IMR-90 (cell line): ENCODE measurements around the gene HAS3. TPM values are rescaled to one million over a fixed set of nuclear protein-coding genes. Genes with fewer than 3 reads are reported as not detected.

Experiments used
- ATAC-seq: fragments of 200-7000 bp; cut with Tn5 transposase; 2 replicates; pipeline ENCODE4 v1.9.1; 2020; ENCODE audit warnings: low read depth, mild to moderate bottlenecking, moderate library complexity
- BruUV-seq: library from RNA; stranded (reverse); fragments of 400-500 nt; replicated peaks from 2 replicates; lab custom pipeline; 2021; lab: Mats Ljungman, UMichigan
- CTCF ChIA-PET: fragments of 300-600 bp; formaldehyde crosslinking; extraction: SDS; loops from one replicate; lab custom pipeline; 2021; ENCODE audit warnings: antibody characterized with exemption; lab: Yijun Ruan, JAX
- POLR2A ChIA-PET: fragments of 300-600 bp; sonication (Branson Sonifier 250); formaldehyde crosslinking; loops from one replicate; lab custom pipeline; 2022; ENCODE audit warnings: antibody characterized with exemption; ENCODE audit not compliant: unreplicated experiment; lab: Charles Lee
- DNase-seq: peaks from one replicate; pipeline ENCODE4 v3.0.0; 2013
- H2AFZ ChIP-seq: replicated peaks from 2 replicates; pipeline ENCODE3; 2013; ENCODE audit warnings: low read length, mild to moderate bottlenecking; ENCODE audit not compliant: poor library complexity
- H2AK5ac ChIP-seq: 2 replicates; pipeline ENCODE4 v1.6.1; 2013; ENCODE audit warnings: low read depth, low read length, inconsistent platforms
- H2AK9ac ChIP-seq: replicated peaks from 2 replicates; pipeline ENCODE3; 2013; ENCODE audit warnings: mild to moderate bottlenecking, low read depth, low read length, moderate library complexity; ENCODE audit not compliant: poor library complexity
- H2BK120ac ChIP-seq: 2 replicates; pipeline ENCODE4 v1.6.1; 2013; ENCODE audit warnings: low read depth, low read length, inconsistent platforms
- H2BK15ac ChIP-seq: 3 replicates; pipeline ENCODE4 v1.6.1; 2013; ENCODE audit warnings: low read depth, low read length, inconsistent platforms
- H2BK20ac ChIP-seq: 2 replicates; pipeline ENCODE4 v1.6.1; 2013; ENCODE audit warnings: low read depth, mild to moderate bottlenecking, inconsistent platforms, low read length, moderate library complexity
- H2BK5ac ChIP-seq: 2 replicates; pipeline ENCODE4 v1.6.1; 2013; ENCODE audit warnings: mild to moderate bottlenecking, low read depth, low read length, inconsistent platforms; ENCODE audit not compliant: poor library complexity, severe bottlenecking
- H3K14ac ChIP-seq: replicated peaks from 2 replicates; pipeline ENCODE4 v1.6.1; 2013; ENCODE audit warnings: low read depth, low read length, inconsistent platforms
- H3K18ac ChIP-seq: 2 replicates; pipeline ENCODE4 v1.6.1; 2013; ENCODE audit warnings: low read depth, low read length, control low read depth
- H3K23ac ChIP-seq: 2 replicates; pipeline ENCODE4 v1.6.1; 2013; ENCODE audit warnings: low read depth, low read length, inconsistent platforms
- H3K27ac ChIP-seq: 2 replicates; pipeline ENCODE4 v1.5.1; 2013; ENCODE audit warnings: mild to moderate bottlenecking, control low read depth, low read length; ENCODE audit not compliant: insufficient read depth
- H3K27me3 ChIP-seq: 2 replicates; pipeline ENCODE4 v1.6.1; 2013; ENCODE audit warnings: low read length; ENCODE audit not compliant: control insufficient read depth, insufficient read depth
- H3K36me3 ChIP-seq: 2 replicates; pipeline ENCODE4 v1.6.1; 2013; ENCODE audit warnings: low read length, mixed read lengths; ENCODE audit not compliant: control insufficient read depth, insufficient read depth
- H3K4ac ChIP-seq: 2 replicates; pipeline ENCODE4 v1.6.1; 2013; ENCODE audit warnings: low read depth, low read length, inconsistent platforms
- H3K4me1 ChIP-seq: 2 replicates; pipeline ENCODE4 v1.6.1; 2013; ENCODE audit warnings: low read length, mixed read lengths; ENCODE audit not compliant: control insufficient read depth, insufficient read depth
- H3K4me2 ChIP-seq: 2 replicates; pipeline ENCODE4 v1.6.1; 2013; ENCODE audit warnings: low read depth, mild to moderate bottlenecking, control low read depth, low read length, moderate library complexity
- H3K4me3 ChIP-seq: 2 replicates; pipeline ENCODE4 v1.5.1; 2013; ENCODE audit warnings: low read depth, mild to moderate bottlenecking, control low read depth, low read length, moderate library complexity; ENCODE audit not compliant: insufficient read depth
- H3K56ac ChIP-seq: 2 replicates; pipeline ENCODE4 v1.6.1; 2013; ENCODE audit warnings: low read length, inconsistent platforms; ENCODE audit not compliant: insufficient read depth; ENCODE audit errors: extremely low read depth
- H3K79me1 ChIP-seq, 2 experiments: 2 replicates each; pipeline ENCODE4 v1.6.1; 2013; ENCODE audit warnings: low read length in 2 of 2, inconsistent platforms in 1 of 2, low read depth in 1 of 2
- H3K9ac ChIP-seq: 2 replicates; pipeline ENCODE4 v1.6.1; 2013; ENCODE audit warnings: low read depth, low read length, control low read depth
- H3K9me1 ChIP-seq: 2 replicates; pipeline ENCODE4 v1.6.1; 2013; ENCODE audit warnings: low read length, inconsistent platforms; ENCODE audit not compliant: insufficient read depth
- H3K9me3 ChIP-seq: 2 replicates; pipeline ENCODE4 v1.6.1; 2013; ENCODE audit warnings: low read length; ENCODE audit not compliant: control insufficient read depth, insufficient read depth
- H4K20me1 ChIP-seq: 2 replicates; pipeline ENCODE4 v1.6.1; 2013; ENCODE audit warnings: low read length, inconsistent platforms; ENCODE audit not compliant: insufficient read depth
- H4K5ac ChIP-seq: 2 replicates; pipeline ENCODE4 v1.6.1; 2013; ENCODE audit warnings: mild to moderate bottlenecking, low read depth, low read length, control low read depth
- H4K8ac ChIP-seq, 2 experiments: 2 replicates each; pipeline ENCODE4 v1.6.1; 2013; ENCODE audit warnings: low read depth in 2 of 2, low read length in 2 of 2, control low read depth in 1 of 2, inconsistent platforms in 1 of 2
- H4K91ac ChIP-seq: 2 replicates; pipeline ENCODE4 v1.6.1; 2013; ENCODE audit warnings: low read depth, low read length, inconsistent platforms; ENCODE audit not compliant: insufficient read depth
- BHLHE40 ChIP-seq: fragments of 150-350 bp; IDR thresholded peaks from 2 replicates; pipeline ENCODE4 v1.6.1; 2016; ENCODE audit warnings: mild to moderate bottlenecking, low read depth, low read length
- CTCF ChIP-seq: conservative IDR thresholded peaks from 2 replicates; pipeline ENCODE4 v1.5.1; 2012; ENCODE audit warnings: mild to moderate bottlenecking, low read depth, low read length, improper control_type of control experiment
- NFE2L2 ChIP-seq: fragments of 150-350 bp; IDR thresholded peaks from 2 replicates; pipeline ENCODE4 v1.6.1; 2016; ENCODE audit warnings: low read depth, mild to moderate bottlenecking, low read length
- SMC3 ChIP-seq: fragments of 150-350 bp; IDR thresholded peaks from 2 replicates; pipeline ENCODE4 v1.6.1; 2016; ENCODE audit warnings: low read depth, mild to moderate bottlenecking, antibody characterized with exemption, low read length, moderate library complexity
- WGBS, 2 experiments: methylation state at CpG; one replicate each; pipeline versions ENCODE4 v1.1.5 to v1.1.7; 2013; ENCODE audit warnings: missing lambda C conversion rate in 2 of 2; ENCODE audit not compliant: insufficient read length in 1 of 2; ENCODE audit errors: extremely low coverage in 2 of 2; 5-methylcytosine and 5-hydroxymethylcytosine counted together
- dilution Hi-C: fragments of 300-500 bp; cut with HindIII; formaldehyde crosslinking; loops from one replicate; pipeline ENCODE4 v1.14.3; 2018; ENCODE audit warnings: low sequenced_read_pairs; ENCODE audit not compliant: unreplicated experiment
- in situ Hi-C: fragments of 300-500 bp; cut with MboI; formaldehyde crosslinking; loops from 3 replicates; pipeline ENCODE4 v1.14.3; 2019; ENCODE audit warnings: low sequenced_read_pairs, inconsistent platforms, mixed read lengths
- intact Hi-C: fragments of 100-400 bp; cut with micrococcal nuclease; formaldehyde crosslinking; loops from 2 replicates; pipeline ENCODE4 v1.10.0; 2022
- polyA plus RNA-seq, 3 experiments: library from polyadenylated mRNA; depleted of rRNA; stranded (reverse); fragments of >200 nt; gene quantifications; 2 replicates each; pipeline ENCODE4 v1.2.3, GENCODE V29; 2012; ENCODE audit warnings: low replicate concordance in 1 of 3
- total RNA-seq: library from RNA; depleted of rRNA; stranded (reverse); fragments of >200 nt; gene quantifications from 2 replicates; pipeline ENCODE4 v1.2.3, GENCODE V29; 2012

HAS3 gene
- total and polyA plus RNA-seq, 2 of the 4 experiments (the other 2 are of a cell fraction): 0.36 to 0.97 TPM

- ATAC-seq (peak; percentile 13), DNase-seq (peak; percentile 24)
- peak overlapping the region; percentile 99 for H3K4ac ChIP-seq
- dilution Hi-C loops (no loop called here), in situ Hi-C loops (no loop called here), intact Hi-C loops (loop anchor here (5.0 kb wide), 1 partner anchor 139 kb away; no protein-coding TSS in a partner anchor)
- H3K4me2 ChIP-seq: peak overlapping the region; percentile 93
- H3K23ac ChIP-seq: peak overlapping the region; percentile 99
- peaks cover 3% of the 10 kb centered on the region for H3K36me3 ChIP-seq
- H3K9me3 ChIP-seq: no peaks in the 10 kb centered on the region
- peak overlapping the region; percentile 98 for H3K9ac ChIP-seq
- peak overlapping the region; percentile 93 for H4K5ac ChIP-seq
- peak overlapping the region; percentile 93 for H2AFZ ChIP-seq
- H3K4me3 ChIP-seq: peak overlapping the region; percentile 91
- BruUV-seq: no TSS peak
- peaks cover 10 to 53% of the 10 kb centered on the region in 2 experiments; a peak in 3 of 4 replicates for H3K79me1 ChIP-seq
- H2BK5ac ChIP-seq: peak overlapping the region; percentile 97
- peak overlapping the region; percentile 70 for H2BK120ac ChIP-seq
- peak overlapping the region; percentile 100 for H2AK9ac ChIP-seq
- no peaks in the 10 kb centered on the region; the same call in 1 of the 2 replicates for H3K9me1 ChIP-seq
- H2BK15ac ChIP-seq: no peak overlapping the region; the same call in 2 of the 3 replicates
- peak overlapping the region; percentile 95 for H3K27ac ChIP-seq
- peak overlapping the region; percentile 97 for H4K91ac ChIP-seq
- peak overlapping the region; percentile 93 to 95 for H4K8ac ChIP-seq
- H2BK20ac ChIP-seq: no peak overlapping the region; the same call in 1 of the 2 replicates
- H4K20me1 ChIP-seq: peaks cover 27% of the 10 kb centered on the region
- H3K56ac ChIP-seq: peak overlapping the region; percentile 98
- H3K4me1 ChIP-seq: no peaks in the 10 kb centered on the region
- 0% methylated on average over 4 of the region's 15 CpGs; no CpG with 5 or more reads in 1 of the 2 experiments for WGBS, 2 experiments
- peak overlapping the region; percentile 90 for H2AK5ac ChIP-seq
- ChIA-PET POLR2A (interaction anchor here (0.6 kb wide), 1 partner anchor 172 kb away, joined by 27 read pairs; no protein-coding TSS in a partner anchor), CTCF (interaction anchor here (0.6 kb wide), 1 partner anchor 541 kb away, joined by 4 read pairs; no protein-coding TSS in a partner anchor)
- H3K18ac ChIP-seq: peak overlapping the region; percentile 59
- no peaks in the 10 kb centered on the region for H3K27me3 ChIP-seq
- TF ChIP-seq NFE2L2 (no peak), SMC3 (no peak), CTCF (no peak), BHLHE40 (no peak)
- H3K14ac ChIP-seq: peak overlapping the region; percentile 98
These were observed 25.9 kb downstream of the HAS3 start for GRCh38 chr16:69131167-69131838.
